Testis (tissue), 2 donors: Measurements from ENCODE around the gene TGFB3.

Experiments used
- POLR2A ChIP-seq: fragments of 450-650 bp; IDR thresholded peaks from one replicate; pipeline ENCODE4 v1.6.1; 2017; ENCODE audit warnings: antibody characterized with exemption, mild to moderate bottlenecking, moderate library complexity
- TF ChIP-seq, protein P1 (sequence below), 3 experiments: fragments of 450-650 bp in 2 of 3; fragments of 200-600 bp in 1 of 3; sonication (generic) in 1 of 3; IDR thresholded peaks; one replicate each; pipeline ENCODE4 v1.5.1; 2016 to 2019; ENCODE audit warnings: antibody characterized with exemption in 3 of 3, mild to moderate bottlenecking in 2 of 3, moderate library complexity in 1 of 3

- TF ChIP-seq, protein P1, sequence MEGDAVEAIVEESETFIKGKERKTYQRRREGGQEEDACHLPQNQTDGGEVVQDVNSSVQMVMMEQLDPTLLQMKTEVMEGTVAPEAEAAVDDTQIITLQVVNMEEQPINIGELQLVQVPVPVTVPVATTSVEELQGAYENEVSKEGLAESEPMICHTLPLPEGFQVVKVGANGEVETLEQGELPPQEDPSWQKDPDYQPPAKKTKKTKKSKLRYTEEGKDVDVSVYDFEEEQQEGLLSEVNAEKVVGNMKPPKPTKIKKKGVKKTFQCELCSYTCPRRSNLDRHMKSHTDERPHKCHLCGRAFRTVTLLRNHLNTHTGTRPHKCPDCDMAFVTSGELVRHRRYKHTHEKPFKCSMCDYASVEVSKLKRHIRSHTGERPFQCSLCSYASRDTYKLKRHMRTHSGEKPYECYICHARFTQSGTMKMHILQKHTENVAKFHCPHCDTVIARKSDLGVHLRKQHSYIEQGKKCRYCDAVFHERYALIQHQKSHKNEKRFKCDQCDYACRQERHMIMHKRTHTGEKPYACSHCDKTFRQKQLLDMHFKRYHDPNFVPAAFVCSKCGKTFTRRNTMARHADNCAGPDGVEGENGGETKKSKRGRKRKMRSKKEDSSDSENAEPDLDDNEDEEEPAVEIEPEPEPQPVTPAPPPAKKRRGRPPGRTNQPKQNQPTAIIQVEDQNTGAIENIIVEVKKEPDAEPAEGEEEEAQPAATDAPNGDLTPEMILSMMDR (IDR thresholded peaks at IDR 0.05), result no peak
- TF ChIP-seq POLR2A, result no peak
Observed at GRCh38 chr14:76023757-76024156, 42.0 kb upstream of the TGFB3 start.
